Adrenal gland (tissue), 5 donors: ENCODE results near the gene VSTM2L.

Source experiments
- CTCF ChIP-seq, 6 experiments: fragments of 450-650 bp in 4 of 6; fragments of 200-600 bp in 2 of 6; sonication (generic) in 1 of 6; IDR thresholded peaks; 1 replicate in 5 of 6; 2 replicates in 1 of 6; pipeline versions ENCODE4 v1.5.1 to v1.8.0; 2016 to 2021; ENCODE audit warnings: antibody characterized with exemption in 6 of 6, mild to moderate bottlenecking in 2 of 6, moderate library complexity in 1 of 6
- POLR2A ChIP-seq, 2 donors: fragments of 450-650 bp; IDR thresholded peaks; one replicate each; pipeline ENCODE4 v1.6.1; 2017; ENCODE audit warnings: antibody characterized with exemption in 2 of 2, mild to moderate bottlenecking in 2 of 2, moderate library complexity in 1 of 2
- donor health status: DM: no; HTN: no; CAD: no.

DNA sequence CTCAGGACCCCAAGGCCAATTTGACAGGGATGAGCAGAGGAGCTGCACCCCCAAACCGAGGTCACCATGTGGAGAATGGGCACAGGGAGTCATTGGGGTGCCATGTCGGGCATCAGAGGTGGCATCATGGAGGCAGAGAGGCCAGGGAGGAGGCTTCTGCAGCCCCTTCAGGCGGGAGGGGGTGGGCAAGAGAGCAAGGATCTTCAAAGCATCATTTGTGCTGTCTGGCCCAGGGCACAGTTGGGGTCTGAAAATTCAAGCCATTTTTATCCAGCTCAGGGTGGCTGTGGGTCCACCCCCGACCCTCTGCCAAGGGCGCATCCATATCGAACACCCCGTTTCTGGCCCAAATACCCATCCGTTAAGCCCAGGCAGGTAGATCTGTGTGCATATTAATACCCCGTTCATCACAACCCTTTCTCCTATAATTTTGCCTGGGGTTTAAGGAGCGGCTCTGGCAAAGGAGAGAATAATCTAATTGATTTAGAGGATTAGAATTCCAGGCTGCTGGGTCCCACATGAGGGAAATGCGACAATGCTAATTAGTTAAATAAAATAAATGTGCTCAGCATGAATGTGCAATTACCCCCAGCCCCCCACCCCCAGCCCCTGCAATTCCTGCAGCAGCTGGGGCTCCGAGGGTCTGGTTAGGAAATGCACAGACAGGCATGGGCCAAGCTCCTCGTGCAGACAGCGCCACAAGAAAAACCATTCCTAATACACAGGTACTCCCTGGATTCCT is 31.9 kb downstream of the VSTM2L start:
- no peak for TF ChIP-seq CTCF (IDR thresholded peaks at IDR 0.05)
- TF ChIP-seq POLR2A (IDR thresholded peaks at IDR 0.05) = no peak
